ENCODE results near the gene ZNF483.
A peak's percentile ranks its signal among the peaks of the same experiment; 100 is the strongest.
"Not testable (repeated sequence)": the region's sequence is repeated elsewhere in the genome, so short reads cannot be mapped to it uniquely, and the experiment has no call there.

ZNF483 gene

GRCh38 chr9:111561165-111561719, 36.3 kb downstream of the ZNF483 start:
- in situ Hi-C loops (cut with HindIII; ENCODE audit: low pct_unique_long_range_greater_than_20kb, low sequenced_read_pairs): no loop called here
- TF ChIP-seq JUND (IDR thresholded peaks at IDR 0.05; ENCODE audit: low read depth): no peak
- DNase-seq (ENCODE audit: low read depth in 1 of 2, low spot score in 1 of 2): no peak

GRCh38 chr9:111566234-111566633, 41.3 kb downstream of the ZNF483 start:
- no peak for DNase-seq (ENCODE audit: low read depth in 1 of 2, low spot score in 1 of 2)
- in situ Hi-C loops (cut with HindIII; ENCODE audit: low pct_unique_long_range_greater_than_20kb, low sequenced_read_pairs): no loop called here
- no peak for TF ChIP-seq JUND (IDR thresholded peaks at IDR 0.05; ENCODE audit: low read depth)

- in situ Hi-C loops (cut with HindIII; ENCODE audit: low pct_unique_long_range_greater_than_20kb, low sequenced_read_pairs); DNase-seq (ENCODE audit: low read depth in 1 of 2, low spot score in 1 of 2): not testable (repeated sequence)
Measured at GRCh38 chr9:111568127-111568526, 43.1 kb downstream of the ZNF483 start.

GRCh38 chr9:111572950-111573604, 48.1 kb downstream of the ZNF483 start:
- no peak for DNase-seq (ENCODE audit: low read depth in 1 of 2, low spot score in 1 of 2)
- in situ Hi-C loops (cut with HindIII; ENCODE audit: low pct_unique_long_range_greater_than_20kb, low sequenced_read_pairs): no loop called here
- no peak for TF ChIP-seq JUND (IDR thresholded peaks at IDR 0.05; ENCODE audit: low read depth)

GRCh38 chr9:111582888-111583287, 57.9 kb downstream of the ZNF483 start:
- in situ Hi-C loops (cut with HindIII; ENCODE audit: low pct_unique_long_range_greater_than_20kb, low sequenced_read_pairs): no loop called here
- DNase-seq (ENCODE audit: low read depth in 1 of 2, low spot score in 1 of 2): no peak

GRCh38 chr9:111586378-111586777, 61.4 kb downstream of the ZNF483 start:
- no peak for TF ChIP-seq JUND (IDR thresholded peaks at IDR 0.05; ENCODE audit: low read depth)
- no peak for DNase-seq (ENCODE audit: low read depth in 1 of 2, low spot score in 1 of 2)
- in situ Hi-C loops (cut with HindIII; ENCODE audit: low pct_unique_long_range_greater_than_20kb, low sequenced_read_pairs): no loop called here

More at GRCh38 chr9:111582888-111583287, 57.9 kb downstream of the ZNF483 start:
- TF ChIP-seq JUND (IDR thresholded peaks at IDR 0.05; ENCODE audit: low read depth): no peak

- no peak for DNase-seq (ENCODE audit: low read depth in 1 of 2, low spot score in 1 of 2)
- TF ChIP-seq JUND (IDR thresholded peaks at IDR 0.05; ENCODE audit: low read depth): no peak
- in situ Hi-C loops (cut with HindIII; ENCODE audit: low pct_unique_long_range_greater_than_20kb, low sequenced_read_pairs): no loop called here
Measured at GRCh38 chr9:111588846-111589245, 63.9 kb downstream of the ZNF483 start.

GRCh38 chr9:111597852-111598732, 73.1 kb downstream of the ZNF483 start:
- DNase-seq (ENCODE audit: low read depth in 1 of 2, low spot score in 1 of 2): peak; percentile 64 to 74
- TF ChIP-seq JUND (IDR thresholded peaks at IDR 0.05; ENCODE audit: low read depth): no peak
- in situ Hi-C loops (cut with HindIII; ENCODE audit: low pct_unique_long_range_greater_than_20kb, low sequenced_read_pairs): no loop called here

- in situ Hi-C loops (cut with HindIII; ENCODE audit: low pct_unique_long_range_greater_than_20kb, low sequenced_read_pairs): no loop called here
- peak; percentile 8 to 27 for DNase-seq (ENCODE audit: low read depth in 1 of 2, low spot score in 1 of 2)
Measured at GRCh38 chr9:111598733-111599091, 73.7 kb downstream of the ZNF483 start.

GRCh38 chr9:111599092-111599954, 74.3 kb downstream of the ZNF483 start, which contains the start of gene PTGR1:
PTGR1 (minus strand) TSS chr9:111599647; CDS start chr9:111597422, 2,225 bp downstream.
- DNase-seq (ENCODE audit: low read depth in 1 of 2, low spot score in 1 of 2): peak; percentile 88 to 92
- TF ChIP-seq JUND (IDR thresholded peaks at IDR 0.05; ENCODE audit: low read depth): no peak
- in situ Hi-C loops (cut with HindIII; ENCODE audit: low pct_unique_long_range_greater_than_20kb, low sequenced_read_pairs): no loop called here

More at GRCh38 chr9:111598733-111599091, 73.7 kb downstream of the ZNF483 start:
- no peak for TF ChIP-seq JUND (IDR thresholded peaks at IDR 0.05; ENCODE audit: low read depth)

- DNase-seq (ENCODE audit: low read depth in 1 of 2, low spot score in 1 of 2): no peak
- in situ Hi-C loops (cut with HindIII; ENCODE audit: low pct_unique_long_range_greater_than_20kb, low sequenced_read_pairs): no loop called here
- TF ChIP-seq JUND (IDR thresholded peaks at IDR 0.05; ENCODE audit: low read depth): no peak
Measured at GRCh38 chr9:111599955-111600343, 75.0 kb downstream of the ZNF483 start.

All from T47D (cell line).